HG02981 (cell line): ENCODE measurements around the gene BRAF.
"Not testable (repeated sequence)": the region's sequence is repeated elsewhere in the genome, so short reads cannot be mapped to it uniquely, and the experiment has no call there.

Experiments
- ATAC-seq: cut with Tn5 transposase; IDR thresholded peaks from one replicate; pipeline ENCODE4 v1.9.1; 2021; ENCODE audit warnings: mild to moderate bottlenecking, moderate library complexity; ENCODE audit not compliant: unreplicated experiment

BRAF gene

DNA sequence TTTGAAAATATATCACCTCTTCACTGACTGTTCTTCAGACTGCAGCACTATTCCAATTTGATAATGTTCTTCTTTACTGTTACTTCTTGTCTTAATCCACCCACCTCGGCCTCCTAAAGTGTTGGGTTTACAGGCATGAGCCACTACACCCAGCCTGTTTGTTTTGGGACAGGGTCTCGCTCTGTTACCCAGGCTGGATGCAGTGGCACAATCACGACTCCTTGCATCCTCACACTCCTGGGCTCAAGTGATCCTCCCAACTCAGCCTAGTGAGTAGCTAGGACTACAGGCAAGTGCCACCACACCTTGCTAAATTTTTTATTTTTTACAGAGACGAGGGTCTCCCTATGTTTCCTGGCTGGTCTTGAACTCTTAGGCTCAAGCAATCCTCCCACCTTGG is 150.4 kb downstream of the BRAF start:
- no peak for ATAC-seq

GRCh38 chr7:140773104-140773503 is 151.6 kb downstream of the BRAF start:
- no peak for ATAC-seq

- no peak for ATAC-seq
Observed at GRCh38 chr7:140771826-140772225, 152.9 kb downstream of the BRAF start.

GRCh38 chr7:140769852-140770251 is 154.9 kb downstream of the BRAF start:
- no peak for ATAC-seq

DNA sequence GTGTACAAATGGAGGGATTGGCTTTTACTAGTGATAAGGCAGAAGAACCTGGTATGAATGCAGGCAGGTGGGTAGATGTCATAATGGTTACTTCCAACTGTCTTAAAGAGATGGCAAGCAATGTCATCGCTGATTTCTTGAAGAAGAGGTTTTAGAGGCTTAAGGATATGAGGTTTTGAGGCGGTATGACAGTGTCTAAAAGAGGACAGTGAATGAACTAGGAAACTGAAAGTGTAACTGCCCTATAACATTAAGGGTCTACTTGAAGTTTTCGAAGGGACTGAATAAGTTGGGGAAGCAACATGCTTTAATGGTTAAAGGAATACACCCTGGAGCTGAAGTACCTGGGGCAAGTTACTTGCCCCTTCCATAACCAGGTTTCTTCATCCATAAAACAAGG is 157.3 kb downstream of the BRAF start:
- ATAC-seq, result no peak

- ATAC-seq, result not testable (repeated sequence)
Observed at GRCh38 chr7:140765441-140765840, 159.3 kb downstream of the BRAF start.

- ATAC-seq, result not testable (repeated sequence)
Observed at GRCh38 chr7:140763166-140763565, 161.6 kb downstream of the BRAF start.

- ATAC-seq, result not testable (repeated sequence)
Observed at GRCh38 chr7:140761375-140761774, 163.4 kb downstream of the BRAF start.

DNA sequence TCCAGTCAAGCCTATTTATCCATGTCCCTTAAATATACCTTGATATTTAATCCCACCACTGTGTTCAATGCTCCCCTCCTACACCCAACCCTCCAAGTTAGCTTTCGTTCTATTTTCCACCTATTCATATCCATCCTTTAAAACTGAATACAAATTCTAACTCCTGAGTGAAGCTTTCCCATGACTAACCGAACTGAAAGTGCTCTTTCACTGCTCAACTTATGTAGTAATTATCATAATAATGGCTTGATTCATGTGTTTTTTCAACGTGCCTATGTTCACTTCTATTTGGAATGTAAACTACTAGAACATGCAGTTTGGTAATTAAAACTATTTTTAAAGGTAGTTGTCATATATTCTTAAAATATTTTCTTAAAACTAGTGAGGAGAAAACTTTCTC is 170.2 kb downstream of the BRAF start:
- ATAC-seq, result no peak

GRCh38 chr7:140752533-140752932 is 172.2 kb downstream of the BRAF start:
- no peak for ATAC-seq

- ATAC-seq, result no peak
Observed at GRCh38 chr7:140746751-140747150, 178.0 kb downstream of the BRAF start.

- ATAC-seq, result no peak
Observed at GRCh38 chr7:140745266-140746058, 179.3 kb downstream of the BRAF start.

- ATAC-seq, result no peak
Observed at GRCh38 chr7:140744005-140744404, 180.7 kb downstream of the BRAF start.

GRCh38 chr7:140743255-140743654 is 181.5 kb downstream of the BRAF start:
- ATAC-seq, result not testable (repeated sequence)

DNA sequence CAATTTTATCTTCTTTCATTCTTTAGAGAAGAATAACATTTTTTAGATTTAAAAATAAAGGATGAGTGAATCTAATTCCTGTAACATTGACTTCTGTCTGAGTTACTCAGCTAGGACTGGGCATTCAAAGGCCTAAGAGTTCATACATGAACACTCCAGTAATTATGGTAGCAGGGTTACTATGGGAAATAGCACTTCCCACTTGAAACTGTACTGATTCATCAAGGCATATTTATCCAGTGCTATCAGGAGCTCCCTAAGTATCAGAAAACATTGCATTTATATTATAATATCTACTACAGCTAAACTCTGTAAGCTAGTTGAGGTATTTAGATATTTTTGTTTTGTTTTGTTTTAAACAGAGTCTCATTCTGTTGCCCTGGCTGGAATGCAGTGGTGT is 186.4 kb downstream of the BRAF start:
- no peak for ATAC-seq

DNA sequence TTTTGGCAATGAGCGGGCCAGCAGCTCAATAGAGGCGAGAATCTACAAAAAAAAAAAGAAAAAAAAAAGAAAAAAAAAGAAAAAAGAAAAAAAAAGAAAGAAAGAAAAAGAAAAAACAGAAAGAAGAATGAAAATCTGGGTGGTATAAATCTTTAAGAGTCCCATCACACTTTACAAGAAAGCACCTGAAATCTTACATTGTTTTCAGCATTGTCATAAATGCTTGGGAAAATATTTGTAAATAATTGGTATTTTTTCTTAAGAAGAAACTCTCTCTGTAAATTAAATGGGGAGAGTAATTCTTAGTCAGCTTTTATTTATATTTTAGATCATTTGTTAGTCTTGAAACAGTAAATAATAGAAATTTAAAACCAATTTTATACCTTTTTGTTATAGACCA is 190.0 kb downstream of the BRAF start:
- ATAC-seq, result no peak

DNA sequence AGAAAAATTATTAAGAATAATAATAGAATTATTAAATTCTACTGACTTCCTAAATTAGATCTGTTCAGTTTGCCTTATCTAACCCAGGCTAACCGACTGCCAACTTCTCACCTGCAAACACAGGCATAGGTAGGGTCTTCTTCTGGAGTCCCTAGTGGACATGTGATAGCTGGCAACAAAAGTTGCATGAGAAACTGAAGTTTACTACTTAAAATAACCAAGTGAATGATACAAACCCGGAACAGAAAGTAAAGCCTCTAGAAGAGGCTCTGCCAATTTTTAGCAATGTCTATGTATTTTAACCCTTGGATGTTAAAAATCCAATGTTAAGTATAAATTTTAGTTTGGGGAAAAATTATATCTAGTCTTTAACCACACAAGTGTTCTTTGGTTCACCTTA is 190.6 kb downstream of the BRAF start:
- no peak for ATAC-seq

GRCh38 chr7:140732416-140732815 is 192.3 kb downstream of the BRAF start:
- no peak for ATAC-seq

GRCh38 chr7:140726281-140726680 is 198.4 kb downstream of the BRAF start:
- no peak for ATAC-seq

DNA sequence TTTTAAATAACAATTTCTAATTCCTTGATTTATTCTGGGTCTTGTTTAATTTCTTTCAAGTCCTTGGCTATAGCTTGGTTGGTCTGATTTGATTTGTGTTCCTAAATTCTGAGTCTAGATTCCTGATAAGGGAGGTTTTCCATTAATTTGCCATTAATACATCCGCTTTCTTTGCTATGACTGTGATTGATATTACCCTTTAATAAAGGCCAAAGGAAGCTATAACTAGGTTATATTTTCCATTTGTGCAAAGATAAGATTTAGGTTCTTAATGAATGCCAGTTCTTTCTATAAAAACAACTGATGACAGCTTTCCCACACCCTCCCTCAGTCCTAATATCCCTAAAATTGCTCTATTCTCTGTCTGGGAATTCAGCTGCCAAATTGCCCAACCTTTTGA is 200.0 kb downstream of the BRAF start:
- no peak for ATAC-seq

- ATAC-seq, result no peak
Observed at GRCh38 chr7:140723574-140723973, 201.2 kb downstream of the BRAF start.

GRCh38 chr7:140723006-140723405 is 201.7 kb downstream of the BRAF start:
- no peak for ATAC-seq

DNA sequence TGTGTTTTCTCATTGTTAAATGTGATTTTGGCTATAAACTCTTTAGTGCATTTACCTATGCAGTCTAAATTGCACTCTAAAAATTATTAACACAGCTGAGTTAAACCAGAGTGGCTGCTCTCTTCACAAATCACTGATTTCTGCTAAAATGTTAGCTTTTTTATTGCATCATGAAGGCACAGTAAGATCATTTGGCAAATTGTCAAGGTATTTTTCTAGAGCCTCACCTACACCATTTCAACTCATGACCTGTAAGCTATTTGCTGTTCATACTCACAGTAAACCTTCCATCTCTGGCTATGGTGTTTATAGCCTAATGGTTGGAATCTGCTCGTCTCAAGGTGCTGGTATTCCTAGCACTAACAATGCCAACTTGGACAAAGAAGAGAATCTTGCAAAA is 202.5 kb downstream of the BRAF start:
- no peak for ATAC-seq
